Heart right ventricle (tissue), 16 donors: ENCODE data around the gene PALD1. TPM values are rescaled to one million over a fixed set of nuclear protein-coding genes. Genes with fewer than 3 reads are reported as not detected.

Source experiments
- ATAC-seq, 8 donors: fragments of 200-7000 bp; cut with Tn5 transposase; one replicate each; pipeline ENCODE4 v1.9.1; 2020; ENCODE audit warnings: mild to moderate bottlenecking in 8 of 8, moderate library complexity in 8 of 8, moderate number of reproducible peaks in 1 of 8
- DNase-seq, 2 donors: peaks; one replicate each; pipeline ENCODE4 v3.0.0-alpha.2; 2020
- H3K27ac ChIP-seq, 10 donors: fragments of 200-600 bp; sonication (generic) in 2 of 10; one replicate each; pipeline versions ENCODE4 v1.5.0 to v1.8.0; 2020 to 2022; ENCODE audit warnings: mild to moderate bottlenecking in 3 of 10
- H3K27me3 ChIP-seq, 7 donors: fragments of 200-600 bp; one replicate each; pipeline ENCODE4 v1.8.0; 2021 to 2022; ENCODE audit warnings: mild to moderate bottlenecking in 2 of 7
- H3K36me3 ChIP-seq, 9 donors: fragments of 200-600 bp; sonication (generic) in 1 of 9; one replicate each; pipeline versions ENCODE4 v1.5.0 to v1.8.0; 2020 to 2022; ENCODE audit warnings: mild to moderate bottlenecking in 2 of 9
- H3K4me1 ChIP-seq, 9 donors: fragments of 200-600 bp; sonication (generic) in 1 of 9; one replicate each; pipeline versions ENCODE4 v1.5.0 to v1.8.0; 2020 to 2022; ENCODE audit warnings: mild to moderate bottlenecking in 4 of 9
- H3K4me3 ChIP-seq, 10 donors: fragments of 200-600 bp; sonication (generic) in 2 of 10; one replicate each; pipeline versions ENCODE4 v1.5.0 to v1.8.0; 2020 to 2022; ENCODE audit warnings: mild to moderate bottlenecking in 7 of 10, moderate library complexity in 2 of 10
- H3K9me3 ChIP-seq, 11 donors: fragments of 200-600 bp in 10 of 11; sonication (generic) in 2 of 11; one replicate each; pipeline versions ENCODE4 v1.5.0 to v1.8.0; 2013 to 2022; ENCODE audit warnings: mild to moderate bottlenecking in 2 of 11, control low read depth in 1 of 11, moderate library complexity in 1 of 11
- CTCF ChIP-seq, 9 donors: fragments of 200-600 bp; sonication (generic) in 2 of 9; IDR thresholded peaks; one replicate each; pipeline versions ENCODE4 v1.5.0 to v1.8.0; 2021 to 2022; ENCODE audit warnings: antibody characterized with exemption in 9 of 9, mild to moderate bottlenecking in 5 of 9, moderate library complexity in 1 of 9
- WGBS, 2 donors: extraction: QIAGEN DNeasy Blood & Tissue Kit; methylation state at CpG; one replicate each; pipeline ENCODE4 v1.1.7; 2013; ENCODE audit warnings: inconsistent platforms in 1 of 2; 5-methylcytosine and 5-hydroxymethylcytosine counted together
- intact Hi-C, 10 donors: fragments of 100-400 bp; cut with DNase I; formaldehyde crosslinking; loops; one replicate each; pipeline versions ENCODE4 v1.11.1 to v1.14.2; 2022
- polyA plus RNA-seq, 2 donors: library from polyadenylated mRNA; stranded (reverse); fragments of 200-250 nt; gene quantifications; one replicate each; pipeline ENCODE4 v1.2.3, GENCODE V29; 2013
- total RNA-seq, 10 donors: library from RNA; stranded (reverse); fragmentation: NEBNext Ultra II Directional in 3 of 10; extraction: Animal tissue kit (Norgen Biotek cat#: 25700) in 3 of 10; gene quantifications; one replicate each; pipeline versions ENCODE4 v1.2.1 to v1.2.4, GENCODE V29; 2021 to 2023
- donor health status: Arrhythmogenic right ventricular cardiomyopathy.
- donor health status: ischemic (EF 13 %, LVEDD 7.1; RV severe dilation, severe dysfunction).
- donor health status: healthy with polysubstance abuse.
- donor health status: DM: no; HTN: yes; CAD: no.
- donor health status: DM: no; HTN: no; CAD: no.
- donor health status: ischemic (EF 25% LVEDD 6.9; RV normal size, moderate dysfunction).
- donor health status: ischemic (EF 25% LVEDD 5.7; RV mildly dilated, moderate dysfunction).
- donor health status: healthy.
- donor health status: DM: yes; HTN: yes; CAD: no.
- donor health status: Ischemic cardiomyopathy.
- donor health status: ischemic (EF 35%, LVEDD 5.7; RV mildly dilated, moderate dysfunction).
- donor health status: nonischemic (EF 11% LVEDD 7.7; RV severe dilation, severe dysfunction).
- donor health status: DM: yes; HTN: yes; CAD: no.
- donor health status: PGD.
- donor health status: ischemic (EF 29% LVEDD 5.4; RV normal size, mild dysfunction).
- donor health status: nonischemic (EF 23%, LVEDD 6.1; RV moderate dilation, normal function).

PALD1 gene
- total and polyA plus RNA-seq, 12 donors: 4.1 to 10.3 (median 5.9) TPM

- H3K4me3 ChIP-seq: no peak overlapping the region
- no peaks in the 10 kb centered on the region for H3K9me3 ChIP-seq
- WGBS, 2 donors: 66 to 74% methylated on average over 4 to 6 of the region's 6 CpGs
- ATAC-seq: peak in 6 of 8 donors; percentile 15 to 64 (median 48)
- H3K4me1 ChIP-seq: peaks cover 0 to 30% (median 8%) of the 10 kb centered on the region in 9 donors
- no peak for DNase-seq
- TF ChIP-seq CTCF (IDR thresholded peaks at IDR 0.05): no peak
- intact Hi-C loops: no loop called here
- no peaks in the 10 kb centered on the region for H3K27me3 ChIP-seq
- no peak overlapping the region for H3K27ac ChIP-seq
- peaks cover 0 to 20% (median 0%) of the 10 kb centered on the region in 9 donors for H3K36me3 ChIP-seq
Observed at GRCh38 chr10:70523057-70523456, 44.5 kb downstream of the PALD1 start.

GRCh38 chr10:70523549-70523948, 45.0 kb downstream of the PALD1 start:
- intact Hi-C loops: no loop called here
- no peaks in the 10 kb centered on the region for H3K27me3 ChIP-seq
- no peaks in the 10 kb centered on the region for H3K9me3 ChIP-seq
- no peak for TF ChIP-seq CTCF (IDR thresholded peaks at IDR 0.05)
- H3K4me3 ChIP-seq: no peak overlapping the region
- H3K27ac ChIP-seq: no peak overlapping the region
- WGBS, 2 donors: 58 to 68% methylated on average over 4 of the region's 4 CpGs
- peak in 3 of 8 donors; percentile 8 to 32 (median 8) for ATAC-seq
- peaks cover 0 to 30% (median 8%) of the 10 kb centered on the region in 9 donors for H3K4me1 ChIP-seq
- H3K36me3 ChIP-seq: peaks cover 0 to 22% (median 0%) of the 10 kb centered on the region in 9 donors
- no peak for DNase-seq

GRCh38 chr10:70528314-70528713, 49.7 kb downstream of the PALD1 start:
- ATAC-seq (no peak), DNase-seq (no peak)
- H3K27ac ChIP-seq: no peak overlapping the region
- H3K9me3 ChIP-seq: no peaks in the 10 kb centered on the region
- 95% methylated on average over 4 of the region's 4 CpGs for WGBS, 2 donors
- no peak overlapping the region for H3K4me3 ChIP-seq
- H3K27me3 ChIP-seq: no peaks in the 10 kb centered on the region
- no peak for TF ChIP-seq CTCF (IDR thresholded peaks at IDR 0.05)
- intact Hi-C loops: no loop called here
- H3K36me3 ChIP-seq: peaks cover 0 to 61% (median 9%) of the 10 kb centered on the region in 9 donors
- peaks cover 0 to 9% (median 1%) of the 10 kb centered on the region in 9 donors for H3K4me1 ChIP-seq

- H3K4me1 ChIP-seq: peaks cover 0 to 4% (median 0%) of the 10 kb centered on the region in 9 donors
- no peak for TF ChIP-seq CTCF (IDR thresholded peaks at IDR 0.05)
- WGBS, 2 donors: 76 to 87% methylated on average over 10 of the region's 10 CpGs
- ATAC-seq (peak in 6 of 8 donors; percentile 41 to 69 (median 60)), DNase-seq (peak in 1 of 2 donors; percentile 38)
- H3K27me3 ChIP-seq: no peaks in the 10 kb centered on the region
- H3K9me3 ChIP-seq: no peaks in the 10 kb centered on the region
- intact Hi-C loops: no loop called here
- H3K36me3 ChIP-seq: peaks cover 0 to 66% (median 9%) of the 10 kb centered on the region in 9 donors
- no peak overlapping the region for H3K4me3 ChIP-seq
- H3K27ac ChIP-seq: no peak overlapping the region
Observed at GRCh38 chr10:70528741-70529362, 50.3 kb downstream of the PALD1 start.
